GM19397 (cell line): ENCODE results near the gene GRAMD1B.

Source experiments
- ATAC-seq: cut with Tn5 transposase; IDR thresholded peaks from one replicate; pipeline ENCODE4 v1.9.1; 2021; ENCODE audit warnings: mild to moderate bottlenecking, moderate library complexity; ENCODE audit not compliant: unreplicated experiment

The GRAMD1B gene

DNA sequence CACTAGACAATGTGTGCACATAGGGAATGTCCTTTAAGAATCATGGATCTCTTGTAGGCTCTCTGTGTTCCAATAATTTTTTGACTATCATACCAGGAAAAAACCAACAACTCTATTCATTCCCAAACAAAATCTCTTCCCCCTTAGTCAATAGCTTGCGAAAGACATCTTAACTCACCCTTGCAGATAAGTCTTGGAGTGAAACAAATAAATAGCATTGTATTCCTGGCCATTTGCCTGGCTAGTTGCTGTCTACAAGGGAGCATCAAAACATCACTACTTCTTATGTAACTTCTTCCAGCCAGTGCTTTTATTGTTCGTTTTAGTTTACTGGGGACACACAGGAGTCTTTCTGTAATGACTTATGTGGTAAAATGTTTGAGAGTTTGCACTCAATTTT, 194.9 kb downstream of the GRAMD1B start:
- ATAC-seq = no peak

DNA sequence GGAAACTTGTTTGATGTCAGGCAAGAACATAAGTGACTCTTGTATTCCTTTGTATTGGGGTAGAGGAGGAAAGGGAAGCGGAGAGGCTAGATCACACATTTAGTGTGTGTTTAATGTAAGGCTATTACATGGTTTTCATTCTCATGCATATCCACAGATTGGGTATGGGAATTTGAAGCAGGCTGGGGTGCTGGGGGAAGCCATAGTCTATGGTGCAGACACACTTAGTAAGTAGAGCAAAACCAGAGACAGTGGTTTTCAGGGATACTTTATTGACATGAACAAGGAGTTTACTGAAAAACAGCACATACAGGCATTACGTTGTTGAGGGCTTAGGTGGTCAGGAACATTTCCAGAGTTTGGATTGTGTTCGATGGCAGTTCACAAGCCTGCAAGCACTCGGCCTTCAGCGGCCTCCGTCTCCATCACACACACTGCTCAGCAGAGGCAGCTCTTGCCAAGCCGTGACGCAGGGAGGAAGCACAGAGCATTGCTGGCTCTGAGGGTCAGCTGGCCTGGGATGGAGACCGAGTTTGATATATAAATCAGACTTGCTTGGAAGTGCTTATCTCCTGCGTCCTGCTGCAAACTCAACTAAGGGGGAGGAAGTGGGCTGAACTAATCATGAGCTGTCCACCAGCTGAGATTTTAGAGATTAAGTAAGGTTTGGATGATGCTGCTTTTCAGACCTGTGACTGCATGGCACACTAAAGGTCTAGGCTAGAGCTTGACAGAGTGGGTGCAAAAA, 199.0 kb downstream of the GRAMD1B start:
- ATAC-seq = no peak

DNA sequence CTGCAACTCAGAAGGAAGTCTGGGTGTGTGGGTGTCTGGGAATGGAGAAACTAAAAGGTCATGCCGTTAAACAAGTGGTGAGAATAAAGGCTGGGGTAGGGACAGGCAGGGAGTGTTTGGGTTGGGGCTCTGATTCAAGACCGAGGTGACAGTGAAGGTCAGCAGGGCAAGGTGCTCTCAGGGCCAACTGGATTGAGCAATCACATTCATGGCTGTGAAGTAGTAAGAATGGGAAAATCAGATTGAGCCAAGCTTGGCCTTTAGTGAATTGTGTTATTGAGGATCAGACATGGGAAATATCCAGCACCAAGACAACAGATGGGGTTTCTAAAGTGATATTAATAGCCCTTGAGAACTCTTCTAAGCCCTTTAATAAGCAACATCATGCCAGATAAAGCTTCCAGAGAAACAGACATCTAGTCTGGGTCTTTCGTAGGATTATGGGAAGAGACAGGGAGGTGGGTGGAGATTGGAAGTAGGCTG, 200.1 kb downstream of the GRAMD1B start:
- no peak for ATAC-seq

DNA sequence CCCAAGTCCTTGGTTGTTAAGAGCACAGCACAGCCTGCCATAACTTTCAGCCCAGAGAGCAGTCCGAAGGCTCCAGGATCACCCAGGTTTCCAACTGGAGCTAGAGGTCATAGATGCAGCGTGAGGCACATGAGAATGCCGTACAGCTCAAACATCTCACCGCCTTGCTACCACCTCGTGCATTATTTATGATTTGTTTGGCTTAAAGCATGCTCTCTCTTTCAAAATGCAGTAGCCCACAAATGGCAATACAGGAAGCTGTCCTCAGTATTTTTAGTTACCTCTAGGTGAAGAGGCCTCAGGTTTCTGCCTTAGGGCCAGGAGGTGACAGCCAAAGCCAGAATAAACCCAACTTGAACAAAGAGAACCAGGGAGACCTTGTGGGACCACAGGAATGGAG, 210.0 kb downstream of the GRAMD1B start:
- no peak for ATAC-seq

DNA sequence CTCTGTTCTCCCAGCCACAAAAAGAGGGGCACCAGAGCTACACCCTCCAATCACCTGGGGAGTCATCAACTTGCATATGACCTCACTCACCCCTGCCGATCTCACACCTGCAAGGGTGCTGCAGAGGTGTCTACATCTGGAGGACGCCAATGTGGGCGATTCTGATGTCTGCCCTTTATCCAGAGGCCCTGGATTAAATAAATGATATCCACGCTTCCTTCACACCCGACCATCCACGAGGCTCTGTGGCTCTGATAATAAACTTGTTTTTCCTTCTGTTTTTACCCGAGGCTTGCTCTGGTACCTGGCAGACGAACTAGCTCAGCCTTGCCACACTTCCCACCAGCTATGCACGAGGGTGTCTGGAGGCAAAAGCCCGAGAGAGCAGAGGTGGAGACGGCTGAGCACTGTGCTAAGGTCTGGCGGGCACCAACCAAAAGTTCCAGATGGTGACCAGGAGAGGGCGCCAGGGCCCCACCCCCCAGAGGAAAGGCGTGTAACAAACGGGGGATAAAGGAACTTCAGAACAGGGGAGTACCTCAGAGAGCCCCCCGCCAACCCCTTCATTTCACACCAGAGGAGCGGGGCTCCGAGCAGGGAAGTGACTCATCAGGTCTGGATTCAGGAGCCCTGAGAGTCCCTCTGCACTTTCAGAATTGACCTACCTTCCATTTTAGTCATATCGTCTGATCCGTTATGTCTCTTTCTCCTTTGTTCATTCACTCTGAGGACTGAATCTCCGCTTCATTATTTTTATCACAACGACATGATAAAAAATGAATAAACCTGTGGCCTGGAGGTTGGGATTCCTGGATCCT, 210.8 kb downstream of the GRAMD1B start:
- ATAC-seq = no peak

DNA sequence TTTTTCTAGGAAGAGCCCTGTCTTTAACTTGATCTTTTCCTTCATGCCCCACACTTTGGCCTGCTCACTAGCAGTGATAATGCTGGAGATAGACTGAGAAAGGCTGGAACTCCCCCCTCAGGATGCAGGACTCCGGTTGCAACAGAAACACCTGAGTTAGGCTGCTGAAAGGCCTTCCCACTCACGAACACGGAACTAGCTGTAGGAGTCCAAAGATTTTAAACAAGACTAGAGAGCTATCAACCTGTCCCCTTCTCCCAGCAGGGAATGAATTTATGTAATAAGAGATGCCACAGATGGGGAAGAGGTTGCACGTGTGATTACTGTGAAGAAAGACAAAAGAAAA, 211.4 kb downstream of the GRAMD1B start:
- ATAC-seq = no peak

DNA sequence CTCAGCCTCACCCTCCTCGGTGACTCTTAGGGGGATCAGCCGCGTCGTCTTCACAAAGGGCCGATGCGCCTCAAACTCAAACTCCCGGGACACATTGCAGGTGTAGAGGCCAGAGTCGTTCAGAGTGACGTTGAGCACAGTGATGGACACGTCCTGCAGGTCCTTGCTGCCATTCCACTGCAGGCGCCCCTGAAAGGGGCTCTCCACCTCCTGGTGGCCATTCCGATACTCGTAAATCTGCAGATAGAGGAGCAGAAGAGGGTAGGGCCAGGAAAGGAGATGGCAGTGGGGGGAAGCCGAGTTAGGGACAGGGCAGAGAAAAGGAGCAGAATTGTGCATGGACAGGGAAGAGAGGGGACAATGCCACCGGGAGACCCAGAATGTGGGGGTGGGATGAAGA, 212.4 kb downstream of the GRAMD1B start:
- ATAC-seq = no peak

DNA sequence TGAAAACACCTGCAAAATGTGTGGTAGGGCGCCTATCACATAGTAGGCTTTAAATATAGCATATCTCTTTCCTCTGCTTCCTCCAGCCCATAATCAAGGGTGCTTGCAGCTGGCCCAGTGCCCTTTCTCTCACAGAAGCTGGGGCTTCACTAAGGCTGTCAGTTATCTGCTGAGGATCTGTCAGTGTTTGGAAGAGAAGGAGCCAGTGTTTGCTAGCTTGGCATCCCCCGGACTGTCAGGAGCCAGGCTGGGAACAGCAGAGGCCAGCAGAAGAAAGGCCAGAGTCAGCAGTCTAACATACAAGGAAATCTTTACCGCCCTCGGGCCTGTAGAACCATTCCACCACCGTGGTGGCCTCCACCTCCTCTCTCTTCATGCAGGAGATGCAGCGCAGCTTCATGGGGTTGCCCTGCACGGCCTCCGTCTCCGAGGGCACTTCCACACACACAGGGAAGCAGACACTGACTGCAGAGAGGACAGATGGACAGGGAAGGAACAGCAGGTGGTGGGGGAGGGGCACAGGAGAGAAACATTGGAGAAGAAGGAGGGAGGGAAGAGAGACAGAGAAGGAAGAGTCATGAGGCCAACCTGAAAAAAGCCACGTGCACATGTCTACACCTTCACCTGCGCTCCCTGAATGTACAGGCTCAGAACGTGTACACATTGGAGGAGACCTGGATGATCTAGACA, 215.4 kb downstream of the GRAMD1B start:
- no peak for ATAC-seq

DNA sequence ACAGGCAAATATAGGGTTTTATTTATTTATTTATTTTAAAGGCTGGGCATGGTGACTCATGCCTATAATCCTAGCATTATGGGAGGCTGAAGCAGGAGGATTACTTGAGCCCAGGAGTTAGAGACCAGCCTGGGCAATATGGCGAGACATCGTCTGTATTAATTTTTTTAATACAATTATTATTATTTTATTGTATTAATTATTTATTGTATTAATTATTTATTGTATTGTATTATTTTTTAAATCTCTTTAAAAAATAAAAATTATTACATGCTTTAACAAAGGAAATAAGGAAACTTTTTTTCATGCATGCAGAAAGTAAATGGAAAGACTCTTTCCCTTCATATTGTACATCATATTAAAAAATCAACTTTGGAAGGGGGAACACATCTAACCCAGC, 220.8 kb downstream of the GRAMD1B start:
- no peak for ATAC-seq

DNA sequence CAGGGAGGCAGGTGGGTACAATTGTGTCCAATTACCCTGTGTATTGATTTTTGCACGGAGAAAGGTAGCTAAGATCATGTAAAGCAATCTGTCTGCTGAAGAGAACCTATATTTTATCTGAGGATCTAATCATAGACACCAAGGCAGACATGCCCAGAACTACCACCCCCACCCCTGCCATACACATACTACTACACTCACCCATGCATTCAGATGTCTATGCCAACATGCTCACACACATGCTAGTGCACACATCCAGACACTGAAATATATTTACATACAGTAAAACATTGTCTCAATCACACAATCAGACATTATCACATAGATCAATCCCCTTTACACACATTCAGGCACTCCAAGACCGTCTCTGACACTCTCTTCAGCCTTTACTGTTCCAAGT, 222.5 kb downstream of the GRAMD1B start:
- no peak for ATAC-seq

DNA sequence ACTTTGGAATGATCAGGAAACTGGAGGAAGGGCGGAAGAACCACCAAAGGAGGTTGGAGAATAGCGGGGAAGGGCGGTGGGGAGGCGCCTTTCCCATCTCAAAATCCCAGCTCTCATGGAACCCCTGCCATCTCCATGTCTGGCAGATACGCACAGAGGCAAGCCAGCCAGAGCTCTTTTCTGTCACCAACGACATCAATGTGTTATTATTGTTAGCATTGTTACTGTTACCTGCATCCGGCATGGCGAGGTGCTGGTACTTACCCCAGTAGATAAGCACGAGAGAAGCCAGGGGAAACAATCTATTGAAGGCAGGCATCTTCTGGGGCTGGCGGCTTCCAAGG, 223.4 kb downstream of the GRAMD1B start:
- no peak for ATAC-seq

DNA sequence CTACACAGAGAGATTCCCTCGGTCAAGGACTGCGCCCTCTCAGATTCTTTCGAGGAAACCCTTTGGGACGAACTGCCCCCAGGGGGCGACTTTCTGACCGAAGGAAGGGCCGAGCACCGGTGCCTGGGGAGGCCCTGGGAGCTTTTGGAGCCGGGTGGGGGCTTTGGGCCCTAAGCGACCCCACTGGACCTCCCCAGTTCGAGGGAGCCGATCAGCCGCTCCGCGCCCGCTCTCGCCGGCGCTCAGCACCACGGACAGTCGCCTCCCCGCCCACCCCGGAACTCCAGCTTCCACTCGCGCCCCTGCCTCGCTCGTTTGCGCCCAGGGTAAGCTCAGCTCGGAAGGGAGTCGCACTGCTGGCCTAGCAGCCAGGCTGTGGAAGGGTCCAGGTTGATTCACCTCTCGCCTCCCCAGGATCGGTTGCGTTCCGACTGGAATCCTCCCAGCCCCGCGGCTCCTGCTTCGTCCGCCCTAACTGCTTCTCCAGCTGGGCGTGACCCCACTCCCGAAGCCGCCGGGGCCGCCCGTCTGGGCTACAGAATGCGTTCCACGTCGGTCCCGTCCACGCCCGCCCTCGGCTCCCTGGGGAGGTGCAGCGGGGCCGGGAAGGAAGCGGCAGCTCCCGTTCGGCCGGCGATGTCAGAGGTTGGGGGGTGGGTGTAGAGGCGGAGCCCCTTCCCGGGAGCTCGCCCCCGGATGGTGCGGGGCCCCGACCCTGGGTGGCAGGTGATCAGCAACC, 223.9 kb downstream of the GRAMD1B start:
- no peak for ATAC-seq

DNA sequence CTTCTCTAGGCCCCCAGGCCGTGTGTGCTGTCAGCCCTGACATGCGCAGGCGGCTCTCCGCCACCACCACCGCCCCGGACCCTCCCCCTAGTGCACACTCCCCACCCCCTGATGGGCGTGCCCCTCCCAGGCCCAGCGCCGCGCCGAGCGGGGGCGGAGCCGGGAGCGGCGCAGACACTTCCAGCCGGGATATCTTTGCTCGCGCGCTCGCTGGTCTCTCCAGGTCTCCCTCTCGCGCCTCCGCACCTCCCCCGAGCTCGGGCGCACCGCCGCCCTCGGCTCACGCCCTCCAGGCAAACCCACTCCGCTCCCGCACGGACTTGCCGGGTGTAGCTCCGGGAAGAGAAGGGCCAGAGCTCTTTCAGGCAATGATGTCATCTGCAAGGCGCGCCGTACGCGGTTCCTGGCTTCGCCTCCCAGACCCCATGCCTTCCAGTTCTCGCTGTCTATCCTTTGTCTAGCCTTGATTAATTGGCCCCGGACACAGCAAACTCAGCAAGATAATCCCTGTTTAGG, 224.6 kb downstream of the GRAMD1B start, which contains the start of gene SCN3B:
Gene SCN3B (minus strand): TSS at position 59 of the 516 bp plus-strand sequence. CDS start 823 bp downstream, outside the sequence.
- ATAC-seq = no peak

DNA sequence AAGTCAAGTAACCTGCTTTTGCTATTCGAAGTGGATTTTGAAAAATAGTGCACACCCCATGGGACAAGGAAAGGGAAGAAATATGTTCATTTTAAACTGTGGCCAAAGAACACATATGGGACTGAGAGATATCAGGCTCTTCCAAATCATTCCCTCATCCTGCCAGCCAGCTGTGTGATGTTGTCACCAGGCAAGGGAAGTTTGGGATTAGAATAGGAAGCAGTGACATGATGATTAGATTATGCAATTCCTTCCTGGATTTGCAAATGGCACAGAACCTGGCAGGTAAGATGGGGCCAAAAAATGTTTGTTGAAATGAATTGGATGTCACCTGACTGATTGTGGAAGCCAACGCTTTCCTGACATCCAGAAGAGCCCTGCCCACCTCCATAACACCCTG, 229.2 kb downstream of the GRAMD1B start:
- no peak for ATAC-seq

DNA sequence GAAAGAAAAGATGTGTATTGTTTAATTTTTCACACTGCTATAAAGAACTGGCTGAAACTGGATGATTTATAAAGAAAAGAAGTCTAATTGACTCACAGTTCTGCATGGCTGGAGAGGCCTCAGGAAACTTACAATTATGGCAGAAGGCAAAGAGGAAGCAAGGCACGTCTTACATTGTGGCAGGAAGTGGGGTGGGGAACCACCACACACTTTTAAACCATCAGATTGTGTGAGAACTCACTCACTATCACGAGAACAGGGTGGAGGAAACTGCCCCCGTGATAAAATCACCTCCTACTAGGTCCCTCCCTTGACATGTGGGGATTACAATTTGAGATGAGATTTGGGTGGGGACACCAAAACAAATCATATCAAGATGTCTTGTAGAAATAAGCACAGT, 229.9 kb downstream of the GRAMD1B start:
- peak; percentile 63 for ATAC-seq

DNA sequence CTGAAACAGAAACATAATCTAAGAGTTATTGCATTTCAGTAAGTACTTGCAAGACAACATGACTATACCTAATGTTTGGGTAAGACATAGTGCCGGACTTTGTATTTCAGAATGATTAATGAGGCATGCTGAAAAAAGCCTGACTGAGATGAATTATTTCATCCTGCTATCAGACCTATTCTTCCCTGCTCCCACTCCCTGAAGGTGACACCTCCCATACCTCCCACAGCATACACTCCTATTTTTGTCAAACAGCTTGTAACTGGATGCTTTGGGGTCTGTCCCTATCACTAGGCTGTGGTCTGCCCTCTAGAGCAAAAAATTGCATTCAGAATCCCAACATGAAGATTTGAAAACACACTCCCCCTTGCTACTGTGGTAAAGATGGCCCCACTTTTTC, 235.2 kb downstream of the GRAMD1B start:
- no peak for ATAC-seq

DNA sequence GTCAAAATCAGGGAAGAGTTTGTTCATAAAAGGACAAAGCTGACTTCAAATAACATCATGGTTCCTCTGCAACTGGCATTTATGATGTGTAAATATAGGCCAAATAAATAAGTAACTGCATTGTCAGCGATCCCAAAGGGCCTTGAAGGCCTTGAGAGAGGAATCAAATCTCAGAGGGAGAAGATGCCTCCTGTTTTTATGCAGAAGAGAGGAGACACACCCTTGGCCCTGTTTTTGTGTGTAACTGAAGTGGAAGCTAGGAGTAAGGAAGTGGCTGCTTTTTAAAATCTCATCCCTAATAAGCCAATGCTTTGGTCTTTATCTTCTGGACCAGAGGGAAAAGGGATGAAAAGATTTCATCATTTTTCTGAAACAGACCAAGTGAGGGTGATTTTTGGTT, 240.0 kb downstream of the GRAMD1B start:
- no peak for ATAC-seq

DNA sequence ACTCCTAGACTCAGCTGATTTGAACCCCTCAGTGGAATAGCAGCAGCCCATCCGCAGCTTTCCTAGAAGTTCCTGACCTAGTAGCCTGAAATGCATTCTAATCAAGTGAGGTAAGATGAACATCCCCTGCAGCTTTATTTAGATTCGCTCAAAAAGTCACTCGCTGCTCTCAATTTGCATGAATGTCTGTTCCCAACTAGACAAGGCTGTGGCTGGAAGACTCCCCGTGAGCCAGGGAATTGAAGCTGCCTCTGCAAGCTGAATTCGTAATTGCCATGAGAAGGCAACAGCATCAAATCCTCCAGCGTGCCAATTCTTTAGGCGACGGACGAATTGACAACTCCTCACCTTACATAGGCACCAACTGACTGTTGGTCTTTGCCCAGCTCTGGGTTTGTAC, 241.5 kb downstream of the GRAMD1B start:
- no peak for ATAC-seq

DNA sequence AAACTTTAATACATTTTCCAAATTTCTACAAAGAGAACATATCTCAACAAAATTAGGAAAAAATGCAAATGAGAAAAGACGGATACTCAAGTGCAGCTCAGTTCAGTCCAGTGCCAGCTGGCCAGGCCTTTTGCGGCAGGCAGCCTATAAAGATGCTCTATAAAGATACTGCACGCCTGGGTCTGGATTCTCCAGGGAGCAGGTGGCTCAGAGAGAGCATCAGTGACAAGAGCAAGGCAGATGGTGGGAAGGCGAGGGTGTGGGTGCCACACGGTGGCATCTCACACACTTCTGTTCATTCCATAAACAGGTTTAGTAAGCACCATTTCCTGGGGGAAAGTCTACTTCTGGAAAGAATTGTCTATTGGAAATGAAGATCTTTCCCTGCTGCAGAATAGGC, 242.5 kb downstream of the GRAMD1B start:
- no peak for ATAC-seq

DNA sequence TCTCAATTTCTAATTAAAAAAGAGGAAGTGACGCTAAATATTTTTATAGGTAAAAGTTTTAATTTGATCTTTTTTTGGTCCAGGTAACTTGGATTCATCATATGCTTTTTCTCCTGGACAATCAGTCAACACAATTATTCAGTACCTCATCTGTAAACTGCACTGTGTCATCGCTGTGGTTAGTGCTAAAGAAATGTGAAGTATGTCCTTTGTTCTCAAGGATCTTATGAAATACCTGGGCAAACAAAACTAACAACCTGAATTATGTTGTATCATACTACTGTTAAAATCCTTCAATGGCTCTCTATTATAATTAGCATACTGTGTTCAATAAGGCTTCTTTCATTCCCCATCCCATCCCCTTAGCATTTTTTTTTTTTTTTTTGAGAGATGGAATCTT, 244.2 kb downstream of the GRAMD1B start:
- ATAC-seq = no peak
